Spleen (tissue), 7 donors: ENCODE data around the gene PRCP.

Source experiments
- CTCF ChIP-seq, 11 experiments: fragments of 200-600 bp in 7 of 11; fragments of 450-650 bp in 4 of 11; sonication (generic) in 4 of 11; IDR thresholded peaks in 8 of 11; conservative IDR thresholded peaks in 3 of 11; 1 replicate in 7 of 11; 2 replicates in 4 of 11; pipeline versions ENCODE4 v1.4.0 to v1.8.0; 2016 to 2021; ENCODE audit warnings: antibody characterized with exemption in 11 of 11, inconsistent platforms in 4 of 11, mild to moderate bottlenecking in 1 of 11
- POLR2A ChIP-seq, 3 donors: fragments of 450-650 bp; IDR thresholded peaks; one replicate each; pipeline ENCODE4 v1.5.1; 2017; ENCODE audit warnings: antibody characterized with exemption in 3 of 3, mild to moderate bottlenecking in 1 of 3
- POLR2AphosphoS5 ChIP-seq, 3 donors: sonication (generic); formaldehyde crosslinking; IDR thresholded peaks; one replicate each; pipeline ENCODE4 v1.5.1; 2017; ENCODE audit warnings: antibody characterized with exemption in 3 of 3
- donor health status: DM: no; HTN: no; CAD: no; lungs with moderate emphysema.
- donor health status: DM: no; HTN: no; CAD: no.
- donor health status: DM: no; HTN: no; CAD: no.

- TF ChIP-seq CTCF (IDR thresholded peaks at IDR 0.05 in 8 of 11, conservative IDR thresholded peaks at IDR 0.05 in 3 of 11) (no peak), POLR2A (IDR thresholded peaks at IDR 0.05) (no peak), POLR2AphosphoS5 (IDR thresholded peaks at IDR 0.05) (no peak)
Observed at GRCh38 chr11:82787981-82788380, 112.2 kb downstream of the PRCP start.
